GM10266 (cell line): Measurements from ENCODE around the gene PEX5L.

Experiments
- DNase-seq: peaks from one replicate; pipeline ENCODE4 v3.0.0; 2012; ENCODE audit errors: extremely low spot score
- CTCF ChIP-seq: IDR thresholded peaks from 2 replicates; pipeline ENCODE4 v1.5.1; 2012; ENCODE audit warnings: mild to moderate bottlenecking, low read depth; ENCODE audit not compliant: control insufficient read depth, insufficient read depth; ENCODE audit errors: missing control alignments

Gene PEX5L

GRCh38 chr3:179812096-179812382 is 224.7 kb downstream of the PEX5L start:
- DNase-seq: no peak
- no peak for TF ChIP-seq CTCF

GRCh38 chr3:179811321-179812095 is 225.2 kb downstream of the PEX5L start:
- peak; percentile 64 for DNase-seq
- TF ChIP-seq CTCF: peak; percentile 77

- TF ChIP-seq CTCF: no peak
- no peak for DNase-seq
These were observed 227.1 kb downstream of the PEX5L start for GRCh38 chr3:179809639-179810038.

- DNase-seq: no peak
- TF ChIP-seq CTCF: no peak
These were observed 229.1 kb downstream of the PEX5L start for GRCh38 chr3:179807588-179807987.

GRCh38 chr3:179806177-179806576 is 230.6 kb downstream of the PEX5L start:
- TF ChIP-seq CTCF: no peak
- no peak for DNase-seq

GRCh38 chr3:179801856-179802255 is 234.9 kb downstream of the PEX5L start:
- no peak for TF ChIP-seq CTCF
- DNase-seq: no peak

- DNase-seq: no peak
- TF ChIP-seq CTCF: no peak
These were observed 235.5 kb downstream of the PEX5L start for GRCh38 chr3:179801263-179801662.
